BE2C (cell line): ENCODE measurements around the gene HACD2.
A peak's percentile ranks its signal among the peaks of the same experiment; 100 is the strongest.

ENCODE experiments used
- DNase-seq: peaks from one replicate; pipeline ENCODE4 v3.0.0-alpha.2; 2020
- H3K27me3 ChIP-seq: fragments of 250-450 bp; sonication (Bioruptor Pico); 2 replicates; pipeline ENCODE4 v1.5.1; 2020; ENCODE audit warnings: mild to moderate bottlenecking
- H3K36me3 ChIP-seq: fragments of 250-450 bp; sonication (Bioruptor Pico); 2 replicates; pipeline ENCODE4 v1.5.1; 2020; ENCODE audit warnings: mild to moderate bottlenecking
- H3K4me1 ChIP-seq: fragments of 250-450 bp; sonication (Bioruptor Pico); 2 replicates; pipeline ENCODE4 v1.5.1; 2020
- H3K4me3 ChIP-seq: 2 replicates; pipeline ENCODE4 v1.5.1; 2011; ENCODE audit warnings: low read depth, low read length
- H3K9me3 ChIP-seq: fragments of 250-450 bp; sonication (Bioruptor Pico); 2 replicates; pipeline ENCODE4 v1.5.1; 2020
- CTCF ChIP-seq: IDR thresholded peaks from 2 replicates; pipeline ENCODE4 v1.5.1; 2012; ENCODE audit warnings: mild to moderate bottlenecking, low read depth, low read length

HACD2 gene

GRCh38 chr3:123447416-123447748 lies 137.5 kb downstream of the HACD2 start:
- H3K27me3 ChIP-seq, result peaks cover 20% of the 10 kb centered on the region
- H3K9me3 ChIP-seq, result no peaks in the 10 kb centered on the region
- TF ChIP-seq CTCF, result no peak
- no peak for DNase-seq
- H3K4me1 ChIP-seq, result no peaks in the 10 kb centered on the region
- no peak overlapping the region for H3K4me3 ChIP-seq
- no peaks in the 10 kb centered on the region for H3K36me3 ChIP-seq

- Histone ChIP-seq H3K4me1 (no peaks in the 10 kb centered on the region), H3K36me3 (no peaks in the 10 kb centered on the region), H3K9me3 (no peaks in the 10 kb centered on the region), H3K4me3 (no peak overlapping the region), H3K27me3 (peaks cover 20% of the 10 kb centered on the region)
- no peak for TF ChIP-seq CTCF
- DNase-seq, result no peak
These were observed 138.2 kb downstream of the HACD2 start for GRCh38 chr3:123446610-123447109.

GRCh38 chr3:123446210-123446609 lies 138.6 kb downstream of the HACD2 start:
- no peak for TF ChIP-seq CTCF
- H3K36me3 ChIP-seq, result no peaks in the 10 kb centered on the region
- DNase-seq, result no peak
- H3K4me3 ChIP-seq, result no peak overlapping the region
- peaks cover 20% of the 10 kb centered on the region for H3K27me3 ChIP-seq
- H3K9me3 ChIP-seq, result no peaks in the 10 kb centered on the region
- H3K4me1 ChIP-seq, result no peaks in the 10 kb centered on the region

GRCh38 chr3:123445702-123446101 lies 139.2 kb downstream of the HACD2 start:
- Histone ChIP-seq H3K27me3 (peaks cover 19% of the 10 kb centered on the region), H3K9me3 (no peaks in the 10 kb centered on the region), H3K36me3 (no peaks in the 10 kb centered on the region), H3K4me3 (no peak overlapping the region), H3K4me1 (no peaks in the 10 kb centered on the region)
- TF ChIP-seq CTCF, result no peak
- DNase-seq, result no peak

GRCh38 chr3:123444744-123445143 lies 140.1 kb downstream of the HACD2 start:
- Histone ChIP-seq H3K27me3 (peaks cover 13% of the 10 kb centered on the region), H3K36me3 (no peaks in the 10 kb centered on the region)
- TF ChIP-seq CTCF, result 0 out of 2 replicates have a peak, but pooled peaks have one; percentile 3

GRCh38 chr3:123444023-123444422 lies 140.8 kb downstream of the HACD2 start:
- no peaks in the 10 kb centered on the region for H3K36me3 ChIP-seq
- peaks cover 13% of the 10 kb centered on the region for H3K27me3 ChIP-seq

More at GRCh38 chr3:123444744-123445143, 140.1 kb downstream of the HACD2 start:
- H3K4me1 ChIP-seq, result no peaks in the 10 kb centered on the region
- H3K4me3 ChIP-seq, result no peak overlapping the region
- DNase-seq, result no peak
- no peaks in the 10 kb centered on the region for H3K9me3 ChIP-seq

More at GRCh38 chr3:123444023-123444422, 140.8 kb downstream of the HACD2 start:
- Histone ChIP-seq H3K4me1 (no peaks in the 10 kb centered on the region), H3K9me3 (no peaks in the 10 kb centered on the region), H3K4me3 (no peak overlapping the region)
- no peak for DNase-seq
- TF ChIP-seq CTCF, result no peak
